Pancreas (tissue), 10 donors: Measurements from ENCODE around the gene PRKCH. TPM values are rescaled to one million over a fixed set of nuclear protein-coding genes. Genes with fewer than 3 reads are reported as not detected.

Experiments used
- ATAC-seq, 4 donors: fragments of 200-7000 bp; cut with Tn5 transposase; one replicate each; pipeline versions ENCODE4 v1.8.0 to v1.9.1; 2020; ENCODE audit warnings: mild to moderate bottlenecking in 4 of 4, moderate library complexity in 4 of 4
- DNase-seq, 6 donors: peaks; one replicate each; pipeline ENCODE4 v3.0.0-alpha.2; 2020
- FAIRE-seq: peaks from 2 replicates; lab custom pipeline; 2012; peaks lifted over from hg19 to GRCh38; lab: Jason Lieb, UNC
- H3K27ac ChIP-seq, 4 donors: fragments of 200-600 bp; sonication (generic); 1 replicate in 3 of 4; 2 replicates in 1 of 4; pipeline versions ENCODE4 v1.5.0 to v1.8.0; 2020
- H3K27me3 ChIP-seq, 4 donors: fragments of 200-600 bp; one replicate each; pipeline ENCODE4 v1.8.0; 2021
- H3K36me3 ChIP-seq, 3 donors: fragments of 200-600 bp; sonication (generic) in 1 of 3; one replicate each; pipeline versions ENCODE4 v1.5.0 to v1.8.0; 2020 to 2021
- H3K4me1 ChIP-seq, 3 donors: fragments of 200-600 bp; one replicate each; pipeline ENCODE4 v1.8.0; 2021
- H3K4me3 ChIP-seq, 4 donors: fragments of 200-600 bp; sonication (generic) in 2 of 4; one replicate each; pipeline versions ENCODE4 v1.5.0 to v1.8.0; 2020 to 2021
- H3K9me3 ChIP-seq, 4 donors: fragments of 200-600 bp; one replicate each; pipeline ENCODE4 v1.8.0; 2021
- CTCF ChIP-seq, 4 donors: fragments of 200-600 bp; sonication (generic) in 3 of 4; IDR thresholded peaks; one replicate each; pipeline versions ENCODE4 v1.5.0 to v1.8.0; 2021; ENCODE audit warnings: antibody characterized with exemption in 4 of 4
- WGBS, 2 donors: extraction: QIAGEN DNeasy Blood & Tissue Kit; methylation state at CpG; one replicate each; pipeline ENCODE4 v1.1.7; 2013; 5-methylcytosine and 5-hydroxymethylcytosine counted together
- intact Hi-C, 3 donors: fragments of 100-400 bp; cut with DNase I; formaldehyde crosslinking; loops; one replicate each; pipeline versions ENCODE4 v1.11.1 to v1.14.2; 2022
- polyA plus RNA-seq, 2 donors: library from polyadenylated mRNA; stranded (reverse); fragments of 200-250 nt; gene quantifications; one replicate each; pipeline ENCODE4 v1.2.3, GENCODE V29; 2013
- total RNA-seq, 6 donors: library from RNA; stranded (reverse); fragmentation: NEBNext Ultra II Directional in 4 of 6; extraction: Animal tissue kit (Norgen Biotek cat#: 25700) in 4 of 6; gene quantifications; one replicate each; pipeline versions ENCODE4 v1.2.1 to v1.2.4, GENCODE V29; 2021 to 2023
- donor health status: healthy with polysubstance abuse.
- donor health status: DM: no; HTN: no; CAD: no; lungs with moderate emphysema.
- donor health status: DM: no; HTN: no; CAD: no.
- donor health status: control.
- donor health status: control.
- donor health status: Bipolar disorder and iron deficiency.
- donor health status: DM: yes; HTN: yes; CAD: no.
- donor health status: DM: no; HTN: no; CAD: no.
- donor health status: DM: no; HTN: no; CAD: no.
- donor health status: DM: yes; HTN: yes; CAD: no.

Gene PRKCH
- total and polyA plus RNA-seq, 8 donors, result 3.6 to 16.9 (median 8.9) TPM

- FAIRE-seq (no peak), DNase-seq (no peak)
- TF ChIP-seq CTCF (IDR thresholded peaks at IDR 0.05), result no peak
Measured at GRCh38 chr14:61453103-61453767, 131.9 kb downstream of the PRKCH start.

GRCh38 chr14:61454545-61454944, 133.2 kb downstream of the PRKCH start:
- Histone ChIP-seq H3K36me3 (no peaks in the 10 kb centered on the region), H3K27me3 (no peaks in the 10 kb centered on the region), H3K4me1 (no peaks in the 10 kb centered on the region), H3K27ac (no peak overlapping the region), H3K9me3 (no peaks in the 10 kb centered on the region), H3K4me3 (no peak overlapping the region)
- WGBS, 2 donors, result 28 to 30% methylated on average over 4 of the region's 4 CpGs
- FAIRE-seq, result no peak
- peak in 3 of 4 donors; percentile 69 to 86 (median 75) for ATAC-seq
- intact Hi-C loops, result loop anchor here in 1 of 3 donors (10.0 kb wide), 1 partner anchor 160 kb away; no protein-coding TSS in a partner anchor
- DNase-seq, result peak in 3 of 6 donors; percentile 24 to 49 (median 43)
- no peak for TF ChIP-seq CTCF (IDR thresholded peaks at IDR 0.05)

More at GRCh38 chr14:61453103-61453767, 131.9 kb downstream of the PRKCH start:
- no peaks in the 10 kb centered on the region for H3K9me3 ChIP-seq
- no peaks in the 10 kb centered on the region for H3K27me3 ChIP-seq
- H3K36me3 ChIP-seq, result no peaks in the 10 kb centered on the region
- H3K27ac ChIP-seq, result no peak overlapping the region
- no peak for ATAC-seq
- H3K4me1 ChIP-seq, result no peaks in the 10 kb centered on the region
- intact Hi-C loops, result loop anchor here in 1 of 3 donors (10.0 kb wide), 1 partner anchor 158 kb away; no protein-coding TSS in a partner anchor
- no peak overlapping the region for H3K4me3 ChIP-seq
- WGBS, 2 donors, result 83 to 87% methylated on average over 9 of the region's 9 CpGs

DNA sequence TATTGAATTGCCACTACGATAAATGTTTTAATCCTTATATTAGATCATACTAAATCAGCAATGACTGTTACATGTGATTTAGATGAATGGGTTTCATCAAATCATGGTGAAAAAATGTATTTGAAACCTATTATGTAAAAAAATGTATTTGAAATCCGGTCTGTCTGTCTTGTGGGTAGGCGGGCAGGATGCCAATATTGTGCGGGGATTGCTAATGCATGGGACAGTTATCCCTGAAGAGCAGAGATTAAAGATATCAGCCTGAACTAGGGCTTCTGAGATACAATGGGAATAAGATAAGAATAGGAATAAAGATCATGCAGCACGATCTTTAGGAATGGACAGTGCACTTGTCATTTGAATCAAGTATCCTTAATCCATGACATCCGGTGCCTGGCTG, 134.0 kb downstream of the PRKCH start:
- Histone ChIP-seq H3K4me1 (no peaks in the 10 kb centered on the region), H3K36me3 (no peaks in the 10 kb centered on the region), H3K27me3 (no peaks in the 10 kb centered on the region), H3K9me3 (no peaks in the 10 kb centered on the region), H3K4me3 (no peak overlapping the region), H3K27ac (no peak overlapping the region)
- ATAC-seq (no peak), FAIRE-seq (no peak), DNase-seq (no peak)
- intact Hi-C loops, result loop anchor here in 1 of 3 donors (10.0 kb wide), 1 partner anchor 161 kb away; no protein-coding TSS in a partner anchor
- 88 to 90% methylated on average over 6 of the region's 6 CpGs for WGBS, 2 donors
- no peak for TF ChIP-seq CTCF (IDR thresholded peaks at IDR 0.05)

- no peaks in the 10 kb centered on the region for H3K9me3 ChIP-seq
- 27 to 29% methylated on average over 12 of the region's 12 CpGs for WGBS, 2 donors
- no peaks in the 10 kb centered on the region for H3K4me1 ChIP-seq
- H3K4me3 ChIP-seq, result no peak overlapping the region
- FAIRE-seq (peak; percentile 61), ATAC-seq (peak; percentile 78 to 88 (median 88)), DNase-seq (peak; percentile 61 to 84 (median 76))
- H3K36me3 ChIP-seq, result no peaks in the 10 kb centered on the region
- no peaks in the 10 kb centered on the region for H3K27me3 ChIP-seq
- H3K27ac ChIP-seq, result no peak overlapping the region
- TF ChIP-seq CTCF (IDR thresholded peaks at IDR 0.05), result peak; percentile 73 to 84 (median 78)
- intact Hi-C loops, result loop anchor here in 1 of 3 donors (10.0 kb wide), 1 partner anchor 162 kb away; no protein-coding TSS in a partner anchor
Measured at GRCh38 chr14:61456720-61457119, 135.3 kb downstream of the PRKCH start.

- DNase-seq (no peak), FAIRE-seq (no peak), ATAC-seq (no peak)
- TF ChIP-seq CTCF (IDR thresholded peaks at IDR 0.05), result no peak
- Histone ChIP-seq H3K27ac (no peak overlapping the region), H3K4me3 (no peak overlapping the region), H3K4me1 (no peaks in the 10 kb centered on the region), H3K36me3 (no peaks in the 10 kb centered on the region), H3K9me3 (no peaks in the 10 kb centered on the region), H3K27me3 (no peaks in the 10 kb centered on the region)
- intact Hi-C loops, result loop anchor here in 1 of 3 donors (2.0 to 10.0 kb wide), 2 partner anchors 164 to 378 kb away; no protein-coding TSS in a partner anchor
Measured at GRCh38 chr14:61458766-61459165, 137.4 kb downstream of the PRKCH start.
